ENCODE data around the gene RFK. TPM values are rescaled to one million over a fixed set of nuclear protein-coding genes. Genes with fewer than 3 reads are reported as not detected.
A peak's percentile ranks its signal among the peaks of the same experiment; 100 is the strongest.

Gene RFK
- total RNA-seq, 4 donors from 2014 or later = 29.3 to 40.0 (median 34.8) TPM

DNA sequence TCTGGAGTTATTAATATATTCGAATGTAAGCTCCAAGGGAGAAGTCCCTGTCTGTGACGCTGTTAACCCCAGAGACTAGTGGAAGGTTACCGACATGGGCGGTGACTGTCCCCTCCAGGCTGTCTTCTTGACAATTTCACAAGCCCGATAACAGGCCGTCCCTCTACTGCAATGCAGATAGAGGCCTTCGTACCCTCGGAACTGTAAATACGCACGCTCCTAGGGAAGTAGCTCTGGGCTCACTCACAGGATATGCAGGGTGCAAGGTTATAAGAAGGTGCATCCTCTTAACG lies 680 bp upstream of the RFK start:
- peak; percentile 45 to 56 for DNase-seq
- Histone ChIP-seq H3K36me3 (no peaks in the 10 kb centered on the region), H3K9me3 (no peaks in the 10 kb centered on the region), H3K27me3 (no peaks in the 10 kb centered on the region), H3K27ac (peak overlapping the region; percentile 89 to 96 (median 92)), H3K4me1 (peaks cover 3 to 5% of the 10 kb centered on the region in 2 donors), H3K4me3 (replicated peaks in 1 of 3) (peak overlapping the region; percentile 68 to 83 (median 75))
- intact Hi-C loops (cut with DNase I) = no loop called here
- TF ChIP-seq POLR2A (IDR thresholded peaks at IDR 0.05) = no peak
- TF ChIP-seq, protein P1, sequence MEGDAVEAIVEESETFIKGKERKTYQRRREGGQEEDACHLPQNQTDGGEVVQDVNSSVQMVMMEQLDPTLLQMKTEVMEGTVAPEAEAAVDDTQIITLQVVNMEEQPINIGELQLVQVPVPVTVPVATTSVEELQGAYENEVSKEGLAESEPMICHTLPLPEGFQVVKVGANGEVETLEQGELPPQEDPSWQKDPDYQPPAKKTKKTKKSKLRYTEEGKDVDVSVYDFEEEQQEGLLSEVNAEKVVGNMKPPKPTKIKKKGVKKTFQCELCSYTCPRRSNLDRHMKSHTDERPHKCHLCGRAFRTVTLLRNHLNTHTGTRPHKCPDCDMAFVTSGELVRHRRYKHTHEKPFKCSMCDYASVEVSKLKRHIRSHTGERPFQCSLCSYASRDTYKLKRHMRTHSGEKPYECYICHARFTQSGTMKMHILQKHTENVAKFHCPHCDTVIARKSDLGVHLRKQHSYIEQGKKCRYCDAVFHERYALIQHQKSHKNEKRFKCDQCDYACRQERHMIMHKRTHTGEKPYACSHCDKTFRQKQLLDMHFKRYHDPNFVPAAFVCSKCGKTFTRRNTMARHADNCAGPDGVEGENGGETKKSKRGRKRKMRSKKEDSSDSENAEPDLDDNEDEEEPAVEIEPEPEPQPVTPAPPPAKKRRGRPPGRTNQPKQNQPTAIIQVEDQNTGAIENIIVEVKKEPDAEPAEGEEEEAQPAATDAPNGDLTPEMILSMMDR (IDR thresholded peaks at IDR 0.05) = peak in 1 of 6 experiments; percentile 8
- 1 to 2% methylated on average over 11 of the region's 11 CpGs for WGBS, 2 donors

DNA sequence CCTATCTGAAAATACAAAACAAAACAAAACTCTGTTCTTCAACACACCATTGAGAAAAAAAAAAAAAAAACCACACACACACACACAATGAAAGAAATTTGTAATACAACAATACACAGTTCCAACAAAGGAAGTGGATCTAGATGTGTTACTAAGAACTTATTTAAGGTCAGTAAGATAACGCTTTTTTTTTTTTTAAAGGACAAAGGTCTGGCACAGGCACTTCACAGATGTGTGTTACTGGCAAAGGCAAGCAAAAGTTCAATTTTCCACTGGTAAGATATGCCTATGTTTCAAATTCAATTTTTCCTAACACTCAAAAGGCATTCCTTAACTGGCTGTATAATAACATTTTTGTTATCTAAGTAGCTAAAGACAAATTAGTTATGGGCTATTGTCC lies 3.6 kb downstream of the RFK start:
- Histone ChIP-seq H3K4me1 (peaks cover 3 to 5% of the 10 kb centered on the region in 2 donors), H3K36me3 (peaks cover 0 to 8% of the 10 kb centered on the region in 2 donors), H3K9me3 (no peaks in the 10 kb centered on the region), H3K4me3 (replicated peaks in 1 of 3) (no peak overlapping the region), H3K27me3 (no peaks in the 10 kb centered on the region), H3K27ac (no peak overlapping the region)
- intact Hi-C loops (cut with DNase I) = no loop called here
- TF ChIP-seq POLR2A (IDR thresholded peaks at IDR 0.05) = no peak
- TF ChIP-seq, protein P1 (IDR thresholded peaks at IDR 0.05) = no peak
- DNase-seq = no peak
- WGBS, 2 donors = 56 to 73% methylated on average over 1 of the region's 1 CpG

DNA sequence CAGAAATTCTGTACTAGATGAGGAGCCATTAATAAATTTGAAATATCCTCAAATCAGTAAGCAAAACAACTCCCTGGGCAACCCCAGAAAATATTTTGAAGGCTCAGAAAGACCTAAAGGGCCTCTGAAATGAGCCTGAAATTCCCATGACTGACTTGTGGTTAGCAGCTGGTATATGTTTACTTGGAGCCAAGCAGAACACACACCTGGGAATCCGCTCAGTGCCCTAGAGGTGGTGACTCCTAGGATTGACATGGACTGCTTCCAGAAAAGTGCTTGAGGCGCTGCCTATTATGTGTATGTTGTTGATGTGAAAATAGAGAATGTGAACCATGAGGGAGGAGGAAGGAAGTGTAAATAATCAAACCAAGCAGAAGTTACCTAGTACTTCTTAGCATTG lies 14.7 kb downstream of the RFK start:
- Histone ChIP-seq H3K4me3 (replicated peaks in 1 of 3) (no peak overlapping the region), H3K4me1 (peaks cover 0 to 7% of the 10 kb centered on the region in 2 donors), H3K36me3 (no peaks in the 10 kb centered on the region), H3K27me3 (no peaks in the 10 kb centered on the region), H3K9me3 (no peaks in the 10 kb centered on the region), H3K27ac (no peak overlapping the region)
- WGBS, 2 donors = 93 to 94% methylated on average over 2 of the region's 2 CpGs
- intact Hi-C loops (cut with DNase I) = no loop called here
- TF ChIP-seq POLR2A (IDR thresholded peaks at IDR 0.05) = no peak
- TF ChIP-seq, protein P1 (IDR thresholded peaks at IDR 0.05) = no peak
- no peak for DNase-seq

DNA sequence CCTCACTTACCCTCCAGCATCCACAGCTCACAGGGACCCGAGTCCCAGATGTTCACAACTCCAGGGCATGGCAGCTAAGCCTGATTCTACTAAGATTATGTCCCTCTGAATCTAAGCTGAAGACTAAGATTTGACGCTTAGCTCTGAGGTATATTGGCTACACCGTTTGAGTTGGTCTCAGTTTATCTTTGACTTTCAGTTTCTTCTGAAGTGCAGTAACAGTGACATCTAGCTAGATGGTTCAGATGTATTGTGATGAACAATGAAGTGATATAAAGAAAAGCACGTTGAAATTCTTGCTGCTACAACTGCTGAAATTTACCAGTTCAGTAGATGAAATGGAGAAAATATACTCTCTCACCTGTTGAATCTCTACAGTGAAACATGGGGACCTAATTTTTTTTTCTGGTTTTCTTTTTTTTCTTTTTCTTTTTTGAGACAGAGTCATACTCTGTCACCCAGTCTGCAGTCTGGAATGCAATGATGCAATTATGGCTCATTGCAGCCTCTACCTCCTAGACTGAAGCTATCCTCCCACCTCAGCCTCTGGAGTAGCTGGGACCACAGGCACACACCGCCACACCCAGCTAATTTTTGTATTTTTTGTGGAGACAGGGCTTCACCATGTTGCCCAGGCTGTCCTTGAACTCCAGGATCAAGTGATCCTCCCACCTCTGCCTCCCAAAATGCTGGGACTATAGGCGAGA lies 15.7 kb downstream of the RFK start:
- Histone ChIP-seq H3K27me3 (no peaks in the 10 kb centered on the region), H3K4me1 (peaks cover 0 to 11% of the 10 kb centered on the region in 2 donors), H3K4me3 (replicated peaks in 1 of 3) (no peak overlapping the region), H3K27ac (no peak overlapping the region), H3K36me3 (no peaks in the 10 kb centered on the region), H3K9me3 (no peaks in the 10 kb centered on the region)
- intact Hi-C loops (cut with DNase I) = no loop called here
- no peak for DNase-seq
- WGBS, 2 donors = 87 to 90% methylated on average over 6 of the region's 6 CpGs
- TF ChIP-seq POLR2A (IDR thresholded peaks at IDR 0.05) = no peak
- TF ChIP-seq, protein P1 (IDR thresholded peaks at IDR 0.05) = no peak

DNA sequence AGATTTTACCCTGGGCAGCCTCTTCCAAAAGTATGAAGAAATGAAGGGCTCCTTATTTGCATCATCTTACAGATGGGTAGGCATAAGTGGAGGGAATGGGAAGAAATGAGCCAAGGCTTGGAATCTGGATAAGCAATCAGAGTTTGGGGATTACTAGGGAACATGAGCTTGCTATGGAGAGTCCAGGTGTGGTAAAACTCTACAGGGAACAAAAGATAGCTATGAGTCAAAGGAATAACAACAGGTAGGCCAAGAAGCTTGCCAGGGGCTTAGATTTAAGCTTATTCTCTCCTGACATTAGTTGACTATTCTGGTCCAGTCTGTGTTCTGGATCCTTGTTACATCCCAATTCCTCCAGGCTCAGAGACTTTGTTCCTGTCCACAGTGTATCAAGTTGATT lies 16.4 kb downstream of the RFK start:
- Histone ChIP-seq H3K36me3 (no peaks in the 10 kb centered on the region), H3K4me1 (peaks cover under 1 to 17% of the 10 kb centered on the region in 2 donors), H3K27ac (no peak overlapping the region), H3K27me3 (no peaks in the 10 kb centered on the region), H3K9me3 (no peaks in the 10 kb centered on the region), H3K4me3 (replicated peaks in 1 of 3) (no peak overlapping the region)
- DNase-seq = no peak
- intact Hi-C loops (cut with DNase I) = no loop called here
- no peak for TF ChIP-seq POLR2A (IDR thresholded peaks at IDR 0.05)
- TF ChIP-seq, protein P1 (IDR thresholded peaks at IDR 0.05) = no peak

All from thyroid gland (tissue), 4 donors.